Measurements from ENCODE around the gene DLK1.

The DLK1 gene

DNA sequence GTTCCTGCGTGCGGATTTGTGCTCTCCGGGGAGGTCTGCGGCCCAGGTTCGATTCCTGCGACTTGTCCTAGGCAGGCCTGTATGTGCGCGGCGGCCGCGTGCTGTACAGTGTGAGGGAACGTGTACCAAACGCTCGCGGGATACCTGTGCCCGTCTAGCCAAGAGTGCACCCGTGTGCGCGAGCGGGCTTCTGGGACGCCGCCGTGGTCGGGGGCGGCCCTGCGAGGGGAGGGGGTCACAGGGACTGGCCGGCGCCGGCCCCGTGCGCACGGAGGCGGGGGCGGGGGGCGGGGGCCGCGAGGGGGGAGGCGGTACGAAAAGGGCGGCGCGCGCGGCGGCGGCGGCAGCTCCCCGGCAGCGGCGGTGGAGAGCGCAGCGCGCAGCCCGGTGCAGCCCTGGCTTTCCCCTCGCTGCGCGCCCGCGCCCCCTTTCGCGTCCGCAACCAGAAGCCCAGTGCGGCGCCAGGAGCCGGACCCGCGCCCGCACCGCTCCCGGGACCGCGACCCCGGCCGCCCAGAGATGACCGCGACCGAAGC is at the start of gene DLK1:
DLK1 (plus strand) TSS at position 343 of the 536 bp plus-strand sequence; CDS start at position 520, 177 bp downstream.
- DNase-seq: no peak

DNA sequence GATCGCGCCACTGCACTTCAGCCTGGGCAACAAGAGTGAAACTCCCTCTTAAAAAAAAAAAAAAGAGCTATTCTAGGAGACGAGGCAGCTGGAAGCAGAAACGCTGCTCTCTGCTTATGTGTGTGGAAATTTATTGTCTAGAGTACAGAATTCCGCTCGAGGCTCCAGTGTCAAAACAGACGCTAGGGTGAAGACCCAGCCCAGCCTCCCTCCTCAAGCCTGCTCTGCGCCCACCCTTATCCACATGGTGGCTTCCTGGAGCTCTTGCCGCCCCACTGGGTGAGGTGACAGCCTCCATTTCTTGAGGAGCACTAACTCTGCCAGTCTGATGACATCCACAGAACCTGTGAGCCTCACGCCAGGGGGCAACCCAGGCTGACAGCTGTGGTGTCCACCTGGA is 49.5 kb upstream of the DLK1 start:
- no peak for DNase-seq

DNA sequence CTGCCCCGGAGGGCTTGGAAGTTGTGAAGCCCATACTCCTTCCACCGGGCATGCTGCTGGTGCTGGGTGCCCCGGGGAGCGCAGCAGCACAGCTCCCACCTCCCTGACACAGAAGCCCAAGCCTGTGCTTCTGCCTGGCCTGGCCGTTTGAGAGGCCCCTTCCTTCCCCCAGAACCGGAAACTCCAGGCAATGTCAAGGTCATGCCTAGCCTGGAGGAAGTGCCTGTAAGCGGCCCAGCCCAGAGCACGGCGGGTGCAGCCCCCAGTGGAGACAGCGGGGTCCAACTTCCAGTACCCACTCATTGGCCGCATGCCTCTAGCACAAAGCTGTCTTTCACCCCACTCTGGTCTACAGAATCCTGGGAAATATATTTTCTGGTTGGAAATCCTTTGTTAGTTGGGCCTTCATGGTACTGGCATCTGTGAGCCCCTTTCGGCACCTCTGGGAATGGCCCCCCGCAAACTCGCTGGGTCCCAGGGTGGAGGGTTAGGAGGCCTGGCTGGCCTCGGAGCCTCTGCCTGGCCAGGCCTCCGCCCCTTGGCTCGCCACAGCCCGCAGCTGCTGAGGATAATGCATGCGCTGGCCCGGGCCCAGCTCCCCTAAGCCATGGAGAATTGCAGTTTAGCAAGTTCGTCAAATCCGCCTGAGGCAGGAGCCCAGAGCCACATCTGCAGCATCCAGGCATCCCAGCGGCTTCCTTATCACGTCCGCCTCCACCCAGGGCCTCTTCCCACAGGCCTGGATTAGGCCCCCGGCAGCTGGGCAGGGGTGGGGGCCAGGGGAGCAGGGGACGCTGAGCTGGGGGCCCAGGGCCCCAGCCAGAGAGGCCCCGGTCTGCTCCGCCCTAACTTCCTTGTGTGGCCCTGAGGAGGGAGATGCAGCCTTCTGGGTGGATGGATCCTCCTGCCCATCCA is 48.9 kb upstream of the DLK1 start:
- no peak for DNase-seq

DNA sequence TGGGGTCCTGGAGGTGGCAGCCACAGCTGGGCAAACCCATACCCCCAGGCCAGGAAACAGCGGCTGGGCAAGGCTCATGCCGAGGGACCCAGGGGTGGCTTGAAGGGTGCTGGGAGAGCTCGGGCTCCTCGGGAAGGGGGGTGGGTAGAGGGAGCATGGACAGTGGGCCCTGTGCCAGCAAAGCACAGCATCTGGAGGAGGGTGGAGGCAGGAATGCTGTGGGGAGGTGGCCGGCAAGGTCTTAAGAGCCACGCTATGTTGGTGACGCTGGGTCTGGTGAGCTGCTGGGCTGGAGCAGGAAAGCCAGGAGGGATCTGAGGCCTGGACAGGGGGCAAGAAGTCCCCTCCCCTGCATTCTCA is 48.2 kb upstream of the DLK1 start:
- no peak for DNase-seq

DNA sequence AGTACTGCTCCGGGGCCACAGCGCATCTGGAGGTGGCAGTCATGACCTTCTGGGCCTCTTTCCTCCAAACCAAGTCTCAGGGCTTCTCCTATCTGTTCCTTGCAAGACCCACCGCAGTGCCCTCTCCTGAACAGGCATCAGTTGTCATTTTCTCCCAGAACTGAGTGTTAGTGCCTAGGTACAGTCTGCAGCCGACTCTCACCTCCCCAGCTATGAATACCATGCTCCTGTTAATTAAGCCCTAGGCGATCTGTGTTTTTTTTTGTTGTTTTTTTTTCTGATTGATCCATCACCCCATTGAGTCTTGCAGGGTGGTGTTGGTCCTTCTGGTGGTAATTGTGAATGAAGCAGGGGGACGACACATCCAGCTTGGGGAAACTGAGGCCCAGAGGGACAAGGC is 47.5 kb upstream of the DLK1 start:
- DNase-seq: no peak

DNA sequence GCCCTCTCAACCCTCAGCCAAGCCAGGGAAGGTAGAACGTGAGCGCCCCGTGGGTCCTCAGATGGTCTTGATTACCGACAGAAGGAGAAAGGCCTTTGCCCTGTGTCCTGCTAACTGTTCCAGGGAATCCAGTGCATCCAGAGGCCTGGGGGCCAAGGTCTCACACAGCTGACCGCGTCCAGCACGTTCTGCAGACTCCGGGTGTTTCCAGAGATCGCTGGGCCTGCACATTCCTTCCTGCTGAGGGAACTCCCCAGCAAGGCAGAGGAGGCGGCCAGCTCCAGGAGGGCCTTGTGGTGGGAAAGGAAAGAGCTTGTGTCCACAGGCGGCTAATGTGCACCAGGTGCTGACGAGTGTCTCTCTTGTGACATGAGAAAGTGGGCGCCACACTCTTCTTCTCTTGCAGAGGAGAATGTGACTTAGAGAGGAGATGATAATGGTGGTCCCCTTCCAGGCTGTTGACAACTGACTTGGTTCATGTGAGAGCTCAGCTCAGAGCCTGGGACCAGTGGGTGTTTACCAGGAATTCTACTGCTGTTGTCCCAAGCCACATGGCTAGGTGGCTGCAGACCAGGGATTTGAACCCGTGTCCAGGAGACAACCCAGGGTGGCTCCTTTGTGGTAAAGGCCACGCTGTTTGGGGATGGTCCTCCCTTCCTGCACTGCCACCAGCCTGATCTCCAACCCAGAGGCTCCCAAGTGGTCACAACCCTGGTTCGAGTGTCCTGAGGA is 46.8 kb upstream of the DLK1 start:
- DNase-seq: no peak

DNA sequence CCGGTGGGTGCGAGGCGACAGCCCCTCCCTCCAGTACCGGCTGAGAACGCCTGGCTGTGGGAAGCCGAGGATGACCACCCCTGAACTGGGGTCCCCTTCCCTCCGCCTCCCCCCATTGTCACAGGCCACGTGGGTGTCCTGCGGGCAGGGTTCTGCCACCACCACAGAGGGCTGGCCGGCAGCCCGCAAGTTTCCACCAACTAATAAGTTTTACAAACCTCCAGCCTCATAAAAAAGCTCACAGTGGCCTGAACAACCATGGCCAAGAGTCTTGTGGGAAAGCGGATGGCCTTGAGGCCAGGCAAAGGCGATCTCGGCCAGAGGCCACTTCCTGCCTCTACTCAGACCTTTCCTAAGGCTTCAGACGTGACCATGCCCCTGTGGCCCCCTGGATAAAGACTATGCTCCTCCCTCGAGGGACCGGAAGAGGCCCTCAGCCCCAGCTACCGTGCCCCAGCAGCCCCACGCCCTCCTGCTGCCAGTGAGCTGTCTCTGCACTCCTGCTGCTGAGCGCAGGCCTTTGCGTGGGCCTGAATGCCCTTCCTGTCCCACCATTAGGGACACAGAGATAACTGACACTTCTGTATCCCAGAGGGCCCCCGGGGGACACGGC is 46.1 kb upstream of the DLK1 start:
- no peak for DNase-seq

DNA sequence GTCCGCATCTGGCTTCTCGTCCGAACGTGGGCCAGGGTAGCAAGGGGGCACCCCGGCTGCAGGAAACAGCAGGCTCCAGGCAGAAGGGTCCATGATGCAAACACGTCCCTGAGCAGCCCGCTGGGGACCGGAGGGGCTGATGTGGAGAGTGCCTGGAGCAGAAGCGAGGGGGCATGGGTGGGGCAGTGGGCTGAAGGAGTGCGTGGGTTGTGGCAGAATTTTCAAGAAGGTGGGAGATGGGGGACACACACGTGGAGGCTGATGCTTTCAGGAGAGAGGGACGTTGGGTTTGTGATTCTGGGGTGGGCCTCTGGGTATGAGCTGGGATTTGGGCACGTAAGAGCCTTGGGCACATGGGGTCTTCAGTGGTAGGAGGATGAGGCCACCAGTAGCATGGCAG is 45.6 kb upstream of the DLK1 start:
- DNase-seq: no peak

DNA sequence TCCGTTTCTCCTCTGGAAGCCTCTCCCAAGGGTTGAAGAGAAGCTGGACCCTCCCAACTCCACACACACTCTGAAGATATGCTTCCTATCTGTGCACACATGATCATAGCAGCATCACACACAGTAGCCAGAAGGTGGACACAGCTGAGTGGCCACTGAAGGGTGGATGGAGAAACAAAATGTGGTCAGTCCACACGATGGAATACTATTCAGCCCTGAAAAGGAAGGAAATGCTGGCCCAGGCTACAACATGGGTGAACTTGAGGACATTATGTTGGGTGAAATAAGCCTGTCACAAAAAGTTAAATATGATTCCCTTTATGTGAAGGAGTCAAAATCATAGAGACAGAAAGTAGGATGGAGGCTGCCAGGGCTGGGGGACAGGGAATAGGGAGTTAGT is 43.9 kb upstream of the DLK1 start:
- no peak for DNase-seq

DNA sequence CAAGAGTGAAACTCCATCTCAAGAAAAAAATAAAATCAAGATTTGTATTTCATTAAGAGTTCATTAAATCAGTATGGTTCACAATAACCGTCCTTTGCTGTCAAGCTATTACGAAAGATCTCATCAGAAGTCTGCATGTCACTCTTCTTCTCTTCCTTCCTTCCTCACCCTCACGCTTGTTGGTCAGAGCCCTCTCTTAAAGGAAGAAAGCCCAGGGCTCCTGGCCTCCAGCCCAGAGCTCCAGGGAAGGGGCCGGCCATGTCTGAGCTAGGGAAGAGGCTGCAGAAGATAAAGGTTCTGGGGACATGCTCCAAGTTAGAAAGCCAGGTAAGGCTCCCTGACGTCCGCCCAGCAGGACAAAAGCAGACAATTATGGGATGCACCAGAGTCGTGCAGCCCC is 43.1 kb upstream of the DLK1 start:
- DNase-seq: no peak

DNA sequence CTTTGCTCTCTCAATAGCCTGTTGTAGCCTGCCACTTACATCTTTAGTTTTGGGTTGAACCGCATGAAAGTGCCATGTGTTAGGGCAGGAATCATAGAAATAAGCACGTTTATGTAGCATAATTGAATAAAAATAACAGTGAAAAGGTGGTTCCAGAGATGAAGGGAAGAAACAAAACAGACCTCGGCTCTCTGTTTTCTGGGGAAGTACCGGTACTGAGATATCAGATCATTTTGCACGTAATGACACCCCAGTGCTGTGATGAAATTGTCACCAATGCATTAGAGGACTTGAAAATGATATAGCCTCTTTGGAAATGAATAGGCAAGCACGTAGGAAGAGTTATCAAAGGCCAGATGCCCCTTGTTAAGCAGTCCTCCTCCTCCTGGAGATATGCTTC is 42.5 kb upstream of the DLK1 start:
- no peak for DNase-seq

DNA sequence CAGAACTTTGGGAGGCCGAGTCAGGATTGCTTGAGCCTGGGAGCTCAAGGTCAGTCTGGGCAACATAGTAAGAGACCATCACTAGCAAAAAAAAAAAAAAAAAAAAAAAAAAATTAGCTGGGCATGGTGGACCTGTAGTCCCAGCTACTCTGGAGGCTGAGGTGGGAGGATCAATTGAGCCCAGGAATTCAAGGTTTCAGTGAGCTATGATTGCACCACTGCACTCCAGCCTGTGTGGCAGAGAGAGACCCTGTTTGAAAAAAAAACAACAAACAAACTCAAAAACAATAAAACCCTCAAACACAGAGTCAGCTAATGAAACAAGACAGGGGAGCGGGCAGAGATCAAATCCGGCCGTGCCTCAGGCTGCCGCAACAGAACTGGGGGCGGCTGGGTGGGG is 41.7 kb upstream of the DLK1 start:
- no peak for DNase-seq

DNA sequence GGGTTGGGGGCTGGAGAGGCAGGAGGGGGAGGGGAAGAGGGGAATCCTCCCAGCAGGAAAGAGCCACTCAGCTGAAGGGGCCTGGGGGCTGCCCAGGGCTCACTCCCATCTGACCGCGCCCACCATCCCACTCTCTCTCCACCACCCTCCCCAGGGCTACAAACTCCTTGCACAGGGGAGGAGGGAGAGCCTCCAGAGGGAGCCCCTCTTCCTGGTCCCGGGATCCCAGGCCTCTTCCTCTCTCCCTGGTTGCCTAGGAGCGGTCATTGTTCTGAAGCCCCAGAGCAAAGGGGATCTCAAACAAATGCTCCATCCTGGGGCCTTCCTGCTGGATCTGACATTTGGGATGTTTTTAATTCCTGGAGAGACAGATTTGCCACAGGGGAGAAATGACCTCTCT is 39.8 kb upstream of the DLK1 start:
- DNase-seq: no peak

DNA sequence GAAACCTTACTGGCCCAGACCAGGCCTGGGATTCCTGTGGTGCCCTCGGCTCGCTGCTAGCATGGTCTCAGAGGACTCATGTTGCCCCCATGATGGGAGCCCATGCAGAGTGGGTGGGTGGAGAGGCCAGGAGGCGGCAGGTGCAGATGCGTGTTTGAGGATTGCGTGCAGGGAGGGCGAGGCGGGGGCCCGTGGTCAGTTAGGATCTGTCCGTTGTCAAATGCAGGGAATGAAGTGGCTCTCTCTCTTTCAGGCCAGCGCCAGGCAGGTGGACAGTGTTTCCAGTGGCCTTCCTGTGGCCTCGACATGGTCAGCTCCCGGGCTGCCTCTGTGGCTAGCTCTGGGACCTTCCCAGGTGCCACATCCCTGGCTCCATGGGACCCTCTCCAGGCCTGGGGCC is 39.3 kb upstream of the DLK1 start:
- DNase-seq: no peak

DNA sequence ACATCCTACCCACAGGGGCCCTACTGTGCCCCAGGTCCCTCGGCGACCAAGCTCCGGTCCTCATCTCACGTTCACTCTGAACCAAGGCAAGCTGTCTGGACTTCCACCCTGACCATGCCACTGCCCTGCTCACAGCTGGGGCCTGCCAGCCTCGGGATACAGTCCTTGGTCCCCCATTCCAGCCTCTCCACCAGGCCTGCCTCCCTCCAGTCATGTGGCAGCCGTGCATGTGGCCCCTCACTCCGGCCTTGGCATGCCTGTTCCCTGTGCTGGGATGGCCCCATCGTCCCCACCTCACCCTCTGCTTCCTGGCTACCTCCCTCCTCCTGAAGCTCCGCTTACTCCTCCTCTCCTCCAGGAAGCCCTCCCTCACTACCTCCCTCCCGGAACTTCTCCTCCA is 38.6 kb upstream of the DLK1 start:
- no peak for DNase-seq

DNA sequence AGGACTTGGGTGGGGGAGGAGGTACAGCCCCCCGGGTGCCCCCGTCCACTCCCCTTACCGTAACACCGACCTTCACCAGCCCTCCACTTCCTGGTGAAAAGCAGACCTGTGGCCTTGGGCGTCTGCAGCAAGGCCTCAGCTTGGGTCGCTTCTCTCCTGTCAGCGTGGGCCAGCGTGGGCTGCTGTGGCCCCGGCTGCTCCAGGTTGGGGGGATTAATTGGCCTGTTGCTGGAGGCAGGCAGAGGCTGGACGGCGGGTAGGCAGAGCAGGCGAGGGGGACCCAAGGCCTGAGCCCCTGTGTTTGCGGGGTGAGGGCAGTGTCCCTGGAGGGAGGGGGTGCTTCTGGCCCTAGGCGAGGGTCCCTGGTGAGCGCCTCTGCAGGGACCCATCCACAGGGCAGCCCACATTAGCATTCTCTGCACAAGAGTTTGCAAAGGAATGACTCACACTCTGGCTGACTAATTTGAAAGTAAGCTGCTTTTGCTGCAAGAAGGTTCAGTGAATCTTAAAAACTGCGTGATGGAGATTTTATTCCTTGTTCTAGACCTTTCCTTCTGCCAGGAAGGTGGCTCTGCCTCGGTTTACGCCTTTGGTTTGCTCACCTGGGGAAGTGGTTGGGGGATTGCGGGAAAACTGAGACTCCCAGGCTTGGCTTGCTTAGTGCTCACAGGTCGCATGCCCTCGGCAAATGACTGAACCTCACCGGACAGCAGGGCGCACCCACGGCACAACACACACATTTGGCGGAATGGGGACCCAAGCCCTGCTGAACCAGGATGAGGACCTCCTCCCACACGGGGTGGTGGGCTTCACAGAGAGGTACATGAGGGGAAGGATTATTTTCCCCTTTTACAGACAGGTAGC is 37.9 kb upstream of the DLK1 start:
- no peak for DNase-seq

DNA sequence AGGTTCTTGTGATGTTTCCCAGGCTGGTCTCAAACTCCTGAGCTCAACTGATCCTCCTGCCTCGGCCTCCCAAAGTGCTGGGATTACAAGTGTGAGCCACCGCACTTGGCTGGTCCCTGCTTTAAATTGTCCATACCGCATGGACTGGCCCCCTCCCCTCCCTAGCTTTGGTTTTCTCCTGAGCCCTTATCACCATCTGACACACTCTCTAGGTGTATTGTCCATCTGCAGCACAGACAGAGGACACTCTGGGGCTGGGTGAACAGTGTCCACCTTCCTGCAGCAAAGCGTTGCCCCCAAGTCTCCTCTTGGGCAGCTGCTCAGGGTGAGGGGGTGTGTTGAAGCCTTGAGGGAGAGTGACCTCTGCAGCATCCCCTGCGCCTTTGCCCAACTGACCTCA is 36.0 kb upstream of the DLK1 start:
- no peak for DNase-seq

DNA sequence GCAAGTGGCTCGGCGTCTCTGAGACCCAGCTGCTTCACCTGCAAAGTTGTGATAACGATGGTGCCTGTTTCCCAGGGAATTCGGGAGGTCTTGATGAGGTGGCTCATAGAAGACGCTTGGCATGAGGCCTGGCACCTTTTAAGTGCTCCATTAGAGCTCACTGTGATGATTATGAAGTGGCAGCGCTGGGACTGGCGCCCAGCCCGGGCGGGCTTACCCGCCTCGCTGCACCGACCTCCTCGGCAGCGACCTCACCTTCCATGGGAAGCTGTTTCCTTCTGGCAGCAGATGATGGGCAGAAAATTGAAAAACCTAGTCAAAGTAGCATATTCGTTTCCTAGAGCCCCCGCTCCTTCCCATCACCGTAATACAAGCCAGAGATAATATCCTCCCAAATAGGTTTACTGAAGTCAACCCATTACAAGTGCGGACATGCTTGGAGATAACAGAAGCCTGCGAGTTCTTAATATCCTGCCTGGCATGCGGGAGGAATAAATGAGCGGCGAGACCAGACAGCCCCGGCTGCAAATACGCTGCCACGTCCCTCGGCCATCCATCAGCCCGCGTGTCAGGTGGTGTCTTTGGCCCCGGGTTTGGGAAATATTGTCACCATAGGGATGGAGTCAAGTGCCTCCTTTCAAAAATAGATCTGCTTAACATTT is 35.2 kb upstream of the DLK1 start:
- DNase-seq: no peak

DNA sequence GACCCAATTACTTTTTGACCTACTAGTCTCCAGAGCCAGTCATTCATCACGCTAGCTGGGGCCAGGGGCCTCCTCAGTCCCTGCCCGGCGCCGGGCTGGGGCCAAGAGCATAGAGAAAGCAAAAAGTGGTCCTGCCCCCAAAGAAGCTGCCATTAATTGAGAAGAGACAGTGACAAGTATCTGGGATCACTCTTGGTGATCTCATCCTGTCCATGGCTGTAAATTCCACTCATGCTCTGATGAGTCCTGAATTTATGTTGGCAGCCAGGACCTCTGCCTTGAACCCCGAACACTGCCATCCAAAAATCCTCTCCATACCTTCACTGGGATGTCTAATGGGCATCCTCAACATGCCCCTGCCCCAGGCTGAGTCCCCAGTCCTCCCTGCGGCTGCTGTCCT is 34.4 kb upstream of the DLK1 start:
- DNase-seq: no peak

DNA sequence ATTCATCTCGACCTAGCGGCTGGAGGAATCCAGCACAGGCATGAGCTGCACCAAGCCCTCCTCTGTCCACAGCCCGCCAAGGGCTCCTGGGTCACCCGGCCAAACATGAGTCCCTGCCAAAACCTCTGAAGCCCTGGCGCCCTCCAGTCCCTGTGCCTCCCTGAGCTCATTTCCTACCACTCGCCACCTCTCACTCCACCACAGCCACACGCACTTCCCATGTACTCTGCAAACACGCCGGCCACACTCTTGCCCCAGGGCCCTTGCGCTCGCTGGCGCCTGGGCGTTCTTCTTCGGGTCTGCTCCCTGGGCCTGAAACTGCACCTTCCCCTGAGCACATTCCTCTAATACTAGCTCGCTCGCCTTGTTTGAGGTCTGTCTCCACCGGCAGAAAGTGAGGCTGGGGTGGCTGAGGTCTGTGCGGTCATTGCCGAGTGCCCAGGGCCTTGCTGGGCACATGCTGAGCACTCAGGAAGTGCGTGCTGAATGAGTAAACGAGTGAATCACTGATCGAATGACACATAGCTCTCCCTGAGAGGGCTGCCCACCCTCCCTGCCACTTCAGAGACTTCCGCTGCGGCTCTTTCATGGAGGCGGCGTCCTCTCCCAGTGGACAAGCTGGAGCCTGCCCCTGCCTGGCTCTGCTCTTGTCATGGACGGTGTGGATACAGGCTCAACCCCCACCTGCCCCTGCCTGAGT is 33.7 kb upstream of the DLK1 start:
- DNase-seq: no peak

DNA sequence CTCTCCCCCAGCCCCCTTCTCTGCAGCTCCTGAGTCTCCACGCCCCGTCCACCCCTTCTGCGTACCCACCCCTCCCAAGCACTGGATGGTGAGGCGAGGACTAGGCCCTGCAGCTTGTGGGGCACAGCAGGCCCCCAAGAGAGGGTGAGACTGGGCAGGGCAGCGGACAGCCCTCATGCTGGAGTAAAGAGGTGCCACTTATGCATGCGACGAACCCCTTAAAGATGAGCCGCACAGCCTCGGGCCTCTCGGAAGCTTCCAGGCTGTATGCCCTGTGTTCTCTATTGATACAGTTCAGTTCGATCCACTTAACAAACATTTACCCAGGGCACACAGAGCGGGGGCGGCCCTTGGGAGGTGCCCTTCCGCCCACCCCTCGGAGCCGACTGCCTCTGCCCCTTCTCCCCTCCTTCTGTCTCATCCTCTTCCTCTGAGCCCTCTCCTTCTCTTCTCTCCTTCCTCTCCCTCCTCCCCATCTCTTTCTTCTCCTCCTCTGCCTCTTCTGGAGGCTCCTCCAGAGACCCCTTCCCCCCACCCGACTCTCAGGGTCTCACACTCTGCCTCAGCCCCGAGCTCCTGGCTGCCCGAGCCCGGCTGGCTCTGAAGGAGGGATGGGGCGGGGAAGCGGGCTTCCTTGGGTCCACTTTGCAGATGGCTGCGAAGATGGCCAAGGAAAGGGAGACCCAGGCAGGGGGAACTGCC is 32.7 kb upstream of the DLK1 start:
- no peak for DNase-seq
